Stimulated activated CD8-positive, alpha-beta memory T cell treated with anti-CD3 and anti-CD28 coated beads, Interleukin-15, amount 100 ng/mL, for 24 hours (primary cell): ENCODE measurements around the gene CXCR4.

Experiments used
- DNase-seq: peaks from one replicate; pipeline ENCODE4 v3.0.0-alpha.2; 2020; ENCODE audit warnings: low read depth

The CXCR4 gene

DNA sequence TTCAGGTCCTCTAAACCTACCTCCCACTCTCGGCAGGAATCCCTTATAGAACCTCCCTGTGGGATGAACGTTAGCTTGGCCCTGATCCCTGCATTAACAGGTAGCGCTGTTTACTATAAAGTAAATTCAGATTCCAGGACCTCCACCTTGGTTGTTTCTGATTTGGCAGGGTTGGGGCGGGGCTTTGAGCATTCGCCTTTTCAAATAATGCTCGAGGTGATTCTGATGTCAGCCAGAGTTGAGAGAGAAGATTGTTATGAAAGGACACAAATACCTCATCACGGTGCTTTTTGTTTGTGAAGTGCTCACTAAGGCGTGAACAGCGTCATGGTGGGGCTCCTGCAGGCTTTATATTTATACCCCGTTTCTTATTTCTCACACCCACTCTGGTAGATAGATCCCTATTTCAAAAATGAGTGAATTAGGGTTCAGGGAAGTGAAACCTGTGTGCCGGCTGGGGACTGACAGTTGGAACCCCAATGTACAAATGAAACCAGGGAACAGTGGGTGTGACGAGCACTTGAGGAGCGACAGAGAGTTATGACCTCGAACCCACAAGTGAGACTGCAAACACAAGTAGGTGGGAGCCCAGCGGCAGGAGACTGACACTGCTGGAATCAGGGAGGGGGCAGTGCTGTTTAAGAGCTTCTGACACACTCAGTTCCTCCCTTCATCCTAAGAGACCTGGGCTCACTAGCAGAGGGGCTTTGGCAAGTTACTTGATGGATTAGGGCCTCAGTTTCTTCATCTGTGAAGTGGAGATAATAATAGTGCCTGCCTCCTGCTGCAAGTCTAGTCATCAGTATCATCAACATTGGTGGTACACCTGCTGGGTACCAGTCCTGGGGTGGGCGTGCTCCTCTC is 14.2 kb upstream of the CXCR4 start:
- DNase-seq = no peak

DNA sequence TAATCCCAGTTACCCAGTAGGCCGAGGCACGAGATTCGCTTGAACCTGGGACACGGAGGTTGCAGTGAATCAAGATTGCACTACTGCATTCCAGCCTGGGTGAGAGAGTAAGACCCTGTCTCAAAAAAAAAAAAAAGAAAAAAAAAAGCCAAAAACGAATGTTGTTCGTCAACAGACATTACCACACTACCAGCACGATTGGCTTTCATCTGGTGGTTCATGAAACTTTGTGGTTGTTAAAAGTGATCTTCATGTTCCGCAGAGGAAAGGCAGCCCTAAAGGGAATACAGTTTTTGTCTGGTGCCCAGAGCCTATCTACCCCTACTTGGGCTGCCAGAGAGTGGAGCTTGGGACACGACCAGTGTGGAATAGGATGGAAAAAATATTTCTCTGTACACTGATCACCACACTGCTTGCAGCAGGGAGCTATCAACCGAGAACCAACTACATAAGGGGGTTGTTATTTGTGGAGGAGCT is 13.6 kb upstream of the CXCR4 start:
- no peak for DNase-seq

DNA sequence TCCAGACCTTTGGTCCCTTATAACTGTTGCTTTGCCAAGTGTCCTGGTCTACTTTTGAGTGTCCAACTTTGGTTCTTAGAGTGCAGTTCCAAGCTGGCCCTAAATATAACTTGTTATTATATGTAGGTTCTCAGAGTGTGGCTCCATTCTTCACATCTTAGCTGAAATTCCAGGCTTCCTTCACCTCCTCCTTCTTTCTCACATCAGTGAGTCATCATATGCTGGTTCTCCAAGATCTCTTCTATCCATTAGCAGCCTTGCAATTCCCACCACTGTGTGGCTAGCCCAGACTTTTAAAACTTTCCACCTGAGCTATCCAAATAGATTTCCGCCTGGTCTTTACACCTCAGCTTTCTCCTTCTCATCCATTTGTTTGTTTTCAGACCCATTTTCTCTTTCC is 12.6 kb upstream of the CXCR4 start:
- no peak for DNase-seq

DNA sequence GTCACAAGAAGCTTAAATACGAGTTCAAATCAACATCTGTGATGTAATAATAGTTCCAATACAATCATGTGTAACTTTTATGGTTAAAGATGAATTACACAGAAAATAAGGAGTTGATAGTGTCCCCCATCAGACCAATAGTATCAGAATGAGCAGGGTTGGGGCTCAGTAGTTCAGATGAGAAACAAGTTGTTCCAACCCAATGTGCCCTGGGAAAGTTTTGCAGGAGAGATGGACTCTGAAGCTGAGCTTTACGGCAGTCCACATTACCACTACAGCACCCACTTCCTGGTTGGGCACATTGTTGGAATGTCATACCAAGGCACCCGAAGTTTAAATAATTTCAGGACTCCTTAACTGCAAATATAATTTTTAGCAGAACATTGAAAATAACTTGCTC is 12.1 kb upstream of the CXCR4 start:
- no peak for DNase-seq

DNA sequence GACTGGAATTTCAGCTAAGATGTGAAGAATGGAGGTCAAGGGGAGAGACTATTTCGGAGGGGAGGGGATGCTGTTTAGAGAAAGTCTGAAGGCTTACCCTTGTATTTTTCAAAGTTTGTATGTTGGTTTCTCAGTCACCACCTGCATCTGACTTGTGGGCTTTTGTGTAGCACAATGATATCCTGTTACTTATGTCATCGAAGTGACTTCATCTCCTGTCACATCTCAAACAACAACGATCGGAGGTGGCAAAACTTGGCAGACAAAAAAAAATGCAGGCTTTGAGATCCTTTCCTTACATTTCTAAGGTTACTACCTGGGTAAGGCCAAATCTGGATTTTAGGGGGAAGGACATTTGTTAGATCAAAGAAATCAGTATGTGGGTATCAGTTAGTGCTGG is 11.7 kb upstream of the CXCR4 start:
- DNase-seq = no peak

DNA sequence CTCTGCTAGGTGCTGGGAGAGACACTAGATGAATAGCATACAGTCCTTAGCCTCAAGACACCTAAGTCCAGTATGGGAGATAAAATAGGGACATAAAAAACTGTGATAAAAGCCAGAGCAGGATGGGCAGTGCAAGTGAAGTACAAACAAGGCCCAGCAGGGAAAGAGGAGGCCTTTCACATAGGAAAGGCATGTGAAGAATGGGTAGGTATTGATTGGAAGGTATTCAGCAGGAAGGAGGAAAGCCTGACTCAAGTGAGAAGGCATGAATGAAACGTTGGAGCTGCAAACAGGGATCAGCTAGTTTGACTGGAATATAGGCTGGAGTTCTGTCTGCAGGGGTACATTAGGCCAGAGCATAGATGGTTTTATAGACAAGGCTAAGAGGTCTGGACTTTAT is 11.0 kb upstream of the CXCR4 start:
- no peak for DNase-seq

DNA sequence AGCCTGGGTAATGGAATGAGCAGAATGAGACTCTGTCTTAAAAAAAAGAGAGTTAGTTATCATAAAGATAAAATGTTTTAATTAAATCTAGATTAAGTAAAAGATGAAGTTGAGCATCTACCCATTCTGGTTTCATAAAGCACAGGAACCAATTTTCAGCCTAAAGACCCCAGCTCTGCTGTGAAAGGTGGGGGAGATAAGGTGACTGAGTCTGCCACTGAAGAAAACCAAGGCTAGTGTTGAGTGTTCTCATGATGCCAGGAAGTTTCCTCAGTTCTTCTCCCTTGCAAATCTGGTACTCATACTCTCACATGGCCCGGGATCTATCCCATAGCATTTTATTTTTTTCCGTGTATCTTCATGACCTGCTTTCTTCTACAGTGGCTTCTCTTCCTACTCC is 10.4 kb upstream of the CXCR4 start:
- DNase-seq = no peak

DNA sequence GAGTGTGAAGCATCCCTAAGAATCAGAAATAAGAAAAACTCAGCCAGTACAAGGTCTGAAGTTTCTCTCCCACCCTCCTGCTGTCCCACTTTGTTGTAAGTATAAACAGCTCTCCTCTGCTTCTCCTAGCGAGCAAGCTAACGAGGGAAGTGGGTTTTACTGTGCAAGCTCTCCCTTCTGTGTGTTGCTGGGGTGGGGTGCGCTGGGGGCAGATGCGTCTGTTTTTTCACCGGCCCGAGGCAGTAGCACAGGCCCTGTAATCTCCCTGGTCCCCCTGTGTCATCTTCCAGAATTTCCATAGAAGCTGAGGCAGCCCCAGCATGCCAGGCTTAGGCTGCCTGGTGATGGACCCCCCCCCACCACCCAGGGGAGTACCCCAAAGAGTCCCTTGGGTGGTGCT is 9.4 kb upstream of the CXCR4 start:
- no peak for DNase-seq

DNA sequence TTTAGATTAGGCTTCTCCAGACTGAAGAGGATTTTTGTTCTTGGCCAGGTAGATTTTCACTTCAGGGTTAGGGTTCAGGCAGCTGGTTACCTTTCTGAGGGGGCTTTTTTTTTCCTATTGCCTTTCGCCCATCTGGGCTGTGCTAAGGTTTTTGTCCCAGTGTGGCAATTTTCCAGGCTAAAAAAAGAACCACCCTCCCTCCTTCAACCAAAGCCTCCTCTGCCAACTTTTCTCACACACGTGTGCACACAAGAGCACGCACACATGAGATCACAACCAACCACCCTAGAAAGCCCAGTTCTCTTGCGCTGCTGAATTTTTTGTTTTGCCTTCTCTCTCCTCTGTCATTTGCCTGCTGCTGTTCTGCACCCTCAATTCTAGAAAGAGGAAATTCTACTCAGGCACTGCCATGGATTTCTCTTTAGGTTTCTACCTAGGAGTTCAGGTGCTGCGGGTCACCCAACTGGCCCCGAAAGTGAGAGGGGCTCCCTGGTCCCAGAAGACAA is 8.5 kb upstream of the CXCR4 start:
- DNase-seq = no peak

DNA sequence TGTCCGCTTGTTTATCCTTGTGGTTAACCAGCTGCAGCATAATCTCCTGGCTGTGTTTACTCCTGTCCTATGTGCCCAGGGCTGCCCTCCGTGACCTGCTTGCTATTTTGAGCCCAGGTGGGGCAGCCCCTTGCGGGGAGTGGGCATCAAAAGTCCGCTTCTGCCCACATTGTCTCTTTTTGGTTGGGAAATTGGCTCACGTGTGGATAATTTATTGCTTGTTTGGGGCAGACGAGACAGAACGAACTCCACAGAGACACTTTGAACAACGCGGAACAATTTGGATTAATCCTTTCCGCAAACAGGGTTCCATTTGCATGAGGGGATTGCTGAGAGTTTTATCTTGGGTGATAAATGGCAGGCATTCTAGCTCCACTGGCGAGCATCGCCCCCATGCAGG is 8.1 kb upstream of the CXCR4 start:
- DNase-seq = no peak

DNA sequence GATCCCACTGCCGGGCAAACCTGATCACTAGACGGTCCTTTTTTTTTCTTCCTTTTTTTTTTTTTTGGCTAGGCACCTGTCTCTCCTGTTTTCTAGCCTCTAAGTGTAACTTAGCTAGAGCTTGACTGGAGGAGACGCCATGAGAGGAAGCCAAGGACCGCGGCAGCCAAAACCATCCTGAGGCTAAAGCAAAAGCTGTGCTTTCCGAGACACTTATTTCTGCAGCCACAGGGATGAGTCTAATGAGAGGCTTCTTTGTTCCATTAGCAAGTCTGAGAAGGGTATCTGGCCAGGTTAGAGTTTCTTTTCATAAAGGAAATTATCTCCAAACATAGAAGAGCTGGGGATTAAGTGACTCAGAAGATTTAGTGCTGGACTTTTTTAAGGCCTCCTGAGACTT is 7.3 kb upstream of the CXCR4 start:
- DNase-seq = no peak

DNA sequence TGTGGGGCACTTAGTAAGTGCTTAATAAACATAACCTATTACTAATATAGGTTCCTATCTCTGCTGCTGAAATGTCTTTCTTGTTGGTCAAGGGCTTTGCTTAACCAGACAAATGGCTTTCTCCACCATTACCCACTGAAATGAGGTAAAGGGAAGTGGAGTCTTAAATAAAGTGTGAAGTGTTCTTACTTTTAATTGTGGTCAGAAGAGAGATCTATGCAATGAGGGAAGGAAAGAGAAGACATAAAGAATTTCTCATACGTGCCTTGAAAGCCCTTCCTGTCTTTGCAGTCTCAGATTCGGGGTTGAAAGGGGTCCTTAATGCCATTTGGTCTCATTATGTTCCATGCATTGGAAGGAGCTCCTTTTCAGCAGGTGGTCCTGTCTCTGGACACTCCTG is 6.9 kb upstream of the CXCR4 start:
- DNase-seq = no peak

DNA sequence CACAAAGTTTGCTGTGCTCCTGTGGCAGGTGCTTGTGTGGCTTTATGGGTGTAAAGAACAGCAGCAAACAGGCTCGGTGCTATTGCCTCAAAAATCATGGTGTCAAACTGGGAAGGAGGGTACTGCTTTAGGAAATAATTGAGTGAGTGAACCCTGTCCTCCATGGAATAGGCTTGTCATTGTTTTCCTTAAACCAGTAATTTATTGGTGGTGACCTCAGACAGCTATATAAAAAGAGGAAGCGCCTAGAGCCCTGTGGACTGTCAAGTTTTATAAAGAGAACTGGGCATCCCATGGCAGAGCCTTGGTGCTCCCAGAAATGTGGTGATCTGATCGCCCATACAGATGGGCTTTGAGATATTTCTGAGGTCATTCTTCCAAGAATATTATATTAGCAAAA is 4.7 kb upstream of the CXCR4 start:
- DNase-seq = no peak

DNA sequence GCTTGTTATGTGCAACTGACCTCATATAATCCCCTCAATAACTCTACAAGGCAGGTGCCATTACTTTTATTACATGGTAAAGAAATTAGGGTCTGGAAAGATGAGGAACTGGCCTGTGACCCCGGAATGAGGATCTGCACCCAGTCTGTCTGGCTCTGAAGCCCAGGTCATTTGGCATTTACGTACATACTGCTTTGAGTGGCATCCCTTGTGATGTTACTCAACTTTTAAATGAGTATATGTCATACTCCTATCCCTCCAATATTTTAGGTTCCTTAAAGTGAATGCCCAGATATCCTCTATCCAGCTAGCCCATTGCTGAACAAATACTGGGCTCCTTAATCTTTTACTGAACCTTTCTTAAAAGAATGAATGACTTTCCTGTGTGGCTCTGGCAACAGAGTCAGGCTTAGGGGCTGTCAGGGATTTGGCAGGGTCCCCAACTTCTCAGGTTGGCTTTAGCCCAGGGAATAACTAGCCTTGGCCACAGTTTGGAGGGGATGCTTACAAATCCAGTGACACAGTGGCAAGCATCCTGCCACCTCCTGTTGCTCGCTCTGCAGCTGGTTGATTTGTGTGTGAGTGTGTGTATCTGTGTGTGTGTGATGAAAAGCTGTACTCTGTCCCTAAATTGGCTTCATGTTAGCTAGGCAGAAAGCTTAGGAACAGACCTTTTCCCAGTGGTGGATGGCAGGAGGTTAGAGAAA is 3.4 kb upstream of the CXCR4 start:
- DNase-seq = no peak

DNA sequence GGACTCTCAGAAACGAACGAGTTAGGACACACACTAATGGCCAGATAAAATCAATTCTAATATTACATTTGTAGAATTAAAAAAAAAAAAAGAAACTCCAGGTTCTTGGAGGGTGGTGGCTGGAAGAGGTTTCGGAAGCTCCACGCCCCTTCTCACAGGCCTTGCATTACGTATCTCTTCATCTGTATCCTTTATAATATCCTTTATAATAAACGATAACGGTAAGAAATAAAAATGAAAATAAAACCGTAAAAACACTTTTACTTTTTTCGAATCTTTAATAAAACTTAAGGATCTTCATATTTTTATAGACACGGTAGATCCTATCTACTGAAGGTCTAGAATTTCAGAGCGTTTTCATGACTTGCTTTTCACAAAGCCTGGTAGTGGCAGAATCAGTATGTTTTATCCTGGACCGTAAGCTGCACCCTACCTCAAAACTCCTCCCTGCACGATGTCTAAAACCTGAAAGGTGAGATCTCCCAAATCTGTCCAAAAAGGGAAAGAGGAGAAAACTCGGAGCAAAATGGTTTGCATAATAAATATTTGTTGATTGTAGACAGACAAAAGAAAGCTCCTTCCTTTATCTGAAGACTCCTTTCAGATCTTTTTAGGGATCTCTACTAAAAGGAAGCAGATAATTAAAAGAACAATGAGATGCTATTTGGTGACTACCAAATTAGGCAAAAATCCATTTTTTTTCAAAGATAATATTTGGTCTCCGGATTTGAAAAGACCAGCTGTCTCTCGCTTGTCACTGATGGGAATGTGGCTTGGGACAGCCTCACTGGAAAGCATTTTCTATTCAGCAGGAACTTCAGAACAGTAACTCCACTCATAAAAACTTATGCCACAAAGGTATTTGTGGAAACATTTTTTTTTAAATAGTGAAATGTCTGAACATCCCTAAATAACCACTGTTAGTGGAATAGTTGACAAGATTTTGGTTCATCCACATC is 2.0 kb upstream of the CXCR4 start:
- no peak for DNase-seq

DNA sequence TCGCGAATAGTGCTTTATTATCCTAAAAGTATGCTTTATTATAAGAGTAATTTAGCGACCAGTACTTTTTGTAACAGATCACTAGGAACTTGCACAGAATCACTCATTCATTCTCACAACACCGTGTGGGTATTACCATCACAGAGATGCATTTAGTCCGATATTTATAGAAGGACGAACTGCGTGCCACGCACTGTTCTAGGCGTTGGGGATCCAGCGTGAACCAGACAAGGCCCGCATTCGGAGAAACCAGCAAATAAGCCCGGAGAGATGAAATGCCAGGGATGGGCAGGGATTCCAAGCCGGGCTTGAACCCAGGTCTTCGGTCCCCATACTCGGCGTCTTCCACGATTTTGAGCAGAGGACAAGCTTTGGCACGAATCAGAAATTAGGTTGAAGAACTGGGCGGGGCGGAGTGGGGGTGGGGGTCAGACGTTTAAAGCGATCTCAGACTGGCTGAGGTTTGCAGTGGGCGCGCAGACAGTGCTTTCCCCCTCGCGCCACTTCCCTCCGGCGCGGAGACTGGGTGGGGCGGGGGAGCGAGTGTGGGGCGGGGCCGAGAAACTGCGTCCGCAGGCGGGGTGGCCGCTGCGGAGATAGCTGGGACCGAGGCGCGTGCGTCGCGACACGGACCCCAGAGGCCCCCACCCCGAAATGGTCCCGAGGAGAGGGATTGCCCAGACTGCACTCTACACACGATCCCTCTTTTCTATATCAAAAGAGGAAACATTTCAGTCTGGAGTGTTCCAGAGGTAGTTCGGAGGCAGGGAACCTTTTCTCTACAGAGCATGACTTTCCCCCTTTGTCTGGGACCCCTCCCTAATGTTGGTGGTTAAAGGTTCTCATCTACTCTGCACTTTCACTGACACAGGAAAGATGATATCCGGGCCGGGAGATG is 1.1 kb upstream of the CXCR4 start:
- DNase-seq = peak; percentile 28

DNA sequence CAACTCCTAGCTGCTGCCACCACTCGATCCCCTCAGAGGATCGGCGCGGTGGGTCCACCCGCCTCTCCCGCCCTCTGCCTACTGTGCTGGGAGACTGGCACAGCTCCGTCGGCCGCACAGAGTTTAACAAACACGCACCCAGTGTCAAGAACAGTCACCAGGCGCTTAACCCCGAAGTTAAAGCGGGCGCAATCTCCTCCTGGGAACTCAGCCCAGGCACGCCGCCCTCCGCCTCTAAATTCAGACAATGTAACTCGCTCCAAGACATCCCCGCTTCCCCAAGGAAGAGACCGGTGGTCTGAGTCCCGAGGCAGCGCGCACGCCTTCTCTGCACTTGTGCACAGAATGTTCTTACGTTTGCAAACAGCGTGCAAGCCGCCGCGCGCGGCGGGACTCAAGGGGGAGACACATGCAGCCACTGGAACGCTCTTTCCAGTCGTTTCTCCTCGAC is 533 bp downstream of the CXCR4 start:
- peak; percentile 29 for DNase-seq

DNA sequence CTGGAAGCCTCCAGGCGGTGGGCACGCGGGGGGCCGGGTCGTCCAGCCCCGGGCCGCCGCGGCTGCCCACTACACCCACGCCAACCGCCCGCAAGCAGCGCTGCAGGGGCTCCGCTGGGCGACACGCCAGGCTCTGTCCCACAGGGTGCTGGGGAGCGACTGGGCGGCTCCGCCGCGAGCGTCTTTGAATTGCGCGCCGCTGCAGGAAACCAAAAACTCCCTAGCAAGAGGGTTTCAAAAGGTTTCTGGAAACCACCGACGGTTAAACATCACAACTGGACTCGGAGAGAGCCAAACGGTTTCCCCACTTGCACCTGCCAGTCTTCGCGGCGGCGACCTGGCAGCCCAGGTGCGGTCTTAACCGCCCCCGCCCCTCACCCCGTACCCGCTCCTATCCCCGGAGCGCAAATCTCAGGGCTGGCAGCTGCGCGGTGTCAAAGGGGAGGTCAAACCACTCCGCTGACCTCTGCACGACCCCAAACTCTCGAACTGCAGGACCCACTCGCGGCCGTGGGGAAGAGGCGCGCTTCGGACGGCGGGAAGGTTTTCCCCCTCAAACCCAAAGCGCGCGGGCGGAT is 1.0 kb downstream of the CXCR4 start:
- DNase-seq = peak; percentile 21

DNA sequence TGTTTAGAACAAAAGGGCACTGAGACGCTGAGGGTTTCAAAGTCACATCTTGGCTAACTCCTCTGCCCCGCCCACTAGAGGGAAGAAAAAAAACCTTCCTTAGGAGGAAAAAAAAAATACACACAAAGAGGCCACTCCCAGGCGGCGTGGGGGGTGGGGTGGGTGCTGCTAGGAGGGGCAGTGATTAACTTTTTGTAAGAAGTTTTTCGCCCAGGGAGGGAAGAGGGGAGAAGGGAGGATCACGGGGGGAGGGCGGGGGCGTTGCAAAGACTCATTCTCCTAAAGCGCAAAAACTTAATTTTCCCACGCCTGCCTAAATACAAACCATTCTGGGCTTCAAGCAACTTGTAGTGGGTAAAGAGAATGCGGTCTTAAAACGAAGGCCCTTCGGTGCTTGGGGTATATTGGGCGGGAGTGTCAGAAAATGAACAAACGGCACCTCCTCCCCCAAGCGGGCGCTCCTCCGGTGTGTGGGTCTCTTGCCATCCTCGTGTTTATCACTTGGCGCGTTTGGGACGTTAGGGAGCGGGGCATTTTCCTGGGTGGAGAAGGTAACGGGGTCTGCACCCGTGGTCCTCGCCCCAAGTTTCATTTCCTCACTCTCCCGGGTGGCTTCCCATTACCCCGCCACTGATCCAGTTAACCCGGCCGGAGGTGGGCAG is 1.7 kb downstream of the CXCR4 start:
- DNase-seq = no peak

DNA sequence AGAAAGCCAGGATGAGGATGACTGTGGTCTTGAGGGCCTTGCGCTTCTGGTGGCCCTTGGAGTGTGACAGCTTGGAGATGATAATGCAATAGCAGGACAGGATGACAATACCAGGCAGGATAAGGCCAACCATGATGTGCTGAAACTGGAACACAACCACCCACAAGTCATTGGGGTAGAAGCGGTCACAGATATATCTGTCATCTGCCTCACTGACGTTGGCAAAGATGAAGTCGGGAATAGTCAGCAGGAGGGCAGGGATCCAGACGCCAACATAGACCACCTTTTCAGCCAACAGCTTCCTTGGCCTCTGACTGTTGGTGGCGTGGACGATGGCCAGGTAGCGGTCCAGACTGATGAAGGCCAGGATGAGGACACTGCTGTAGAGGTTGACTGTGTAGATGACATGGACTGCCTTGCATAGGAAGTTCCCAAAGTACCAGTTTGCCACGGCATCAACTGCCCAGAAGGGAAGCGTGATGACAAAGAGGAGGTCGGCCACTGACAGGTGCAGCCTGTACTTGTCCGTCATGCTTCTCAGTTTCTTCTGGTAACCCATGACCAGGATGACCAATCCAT is 2.7 kb downstream of the CXCR4 start:
- no peak for DNase-seq
